Spleen (tissue), 11 donors: Measurements from ENCODE around the gene PSMC6. TPM values are rescaled to one million over a fixed set of nuclear protein-coding genes. Genes with fewer than 3 reads are reported as not detected.
A peak's percentile ranks its signal among the peaks of the same experiment; 100 is the strongest.

Experiments used
- DNase-seq: peaks from one replicate; pipeline ENCODE4 v3.0.0-alpha.2; 2020
- H3K27ac ChIP-seq, 8 donors: fragments of 200-600 bp; sonication (generic) in 7 of 8; 1 replicate in 4 of 8; 2 replicates in 4 of 8; pipeline versions ENCODE4 v1.5.0 to v1.8.0; 2016 to 2021; ENCODE audit warnings: inconsistent platforms in 4 of 8, mild to moderate bottlenecking in 4 of 8, moderate library complexity in 1 of 8
- H3K27me3 ChIP-seq, 7 donors: fragments of 200-600 bp; sonication (generic) in 6 of 7; replicated peaks in 1 of 7; 1 replicate in 4 of 7; 2 replicates in 3 of 7; pipeline versions ENCODE4 v1.5.0 to v1.8.0; 2016 to 2021; ENCODE audit warnings: inconsistent platforms in 3 of 7, mild to moderate bottlenecking in 1 of 7
- H3K36me3 ChIP-seq, 6 donors: fragments of 200-600 bp; sonication (generic) in 5 of 6; 1 replicate in 4 of 6; 2 replicates in 2 of 6; pipeline versions ENCODE4 v1.5.0 to v1.8.0; 2016 to 2021; ENCODE audit warnings: inconsistent platforms in 2 of 6
- H3K4me1 ChIP-seq, 6 donors: fragments of 200-600 bp; sonication (generic) in 5 of 6; 1 replicate in 3 of 6; 2 replicates in 3 of 6; pipeline versions ENCODE4 v1.5.0 to v1.8.0; 2016 to 2021; ENCODE audit warnings: inconsistent platforms in 3 of 6
- H3K4me3 ChIP-seq, 8 donors: fragments of 200-600 bp; sonication (generic) in 7 of 8; 1 replicate in 4 of 8; 2 replicates in 4 of 8; pipeline versions ENCODE4 v1.5.0 to v1.8.0; 2016 to 2021; ENCODE audit warnings: inconsistent platforms in 4 of 8, mild to moderate bottlenecking in 4 of 8, moderate library complexity in 2 of 8
- H3K9me3 ChIP-seq, 8 donors: fragments of 200-600 bp; sonication (generic) in 7 of 8; 1 replicate in 4 of 8; 2 replicates in 4 of 8; pipeline versions ENCODE4 v1.5.0 to v1.8.0; 2016 to 2021; ENCODE audit warnings: inconsistent platforms in 4 of 8
- POLR2A ChIP-seq, 3 donors: fragments of 450-650 bp; IDR thresholded peaks; one replicate each; pipeline ENCODE4 v1.5.1; 2017; ENCODE audit warnings: antibody characterized with exemption in 3 of 3, mild to moderate bottlenecking in 1 of 3
- POLR2AphosphoS5 ChIP-seq, 3 donors: sonication (generic); formaldehyde crosslinking; IDR thresholded peaks; one replicate each; pipeline ENCODE4 v1.5.1; 2017; ENCODE audit warnings: antibody characterized with exemption in 3 of 3
- WGBS, 5 donors: extraction: QIAGEN DNeasy Blood & Tissue Kit in 3 of 5; methylation state at CpG; one replicate each; pipeline versions ENCODE4 v1.1.5 to v1.1.7; 2013 to 2018; 5-methylcytosine and 5-hydroxymethylcytosine counted together
- intact Hi-C: fragments of 100-400 bp; cut with DNase I; formaldehyde crosslinking; loops from one replicate; pipeline ENCODE4 v1.15.0; 2023; ENCODE audit warnings: low total_unique reads
- polyA plus RNA-seq, 3 donors: library from polyadenylated mRNA; stranded (reverse); fragments of 200-250 nt; gene quantifications; one replicate each; pipeline ENCODE4 v1.2.1, GENCODE V29; 2013
- total RNA-seq, 7 donors: library from RNA; depleted of rRNA in 3 of 7; stranded (reverse); fragments of >200 nt in 3 of 7; fragmentation: NEBNext Ultra II Directional in 4 of 7; extraction: Animal tissue kit (Norgen Biotek cat#: 25700) in 4 of 7; gene quantifications; one replicate each; pipeline versions ENCODE4 v1.1.0 to v1.2.1, GENCODE V29; 2016 to 2021
- TF ChIP-seq, protein P1 (sequence below), 11 experiments: fragments of 200-600 bp in 7 of 11; fragments of 450-650 bp in 4 of 11; sonication (generic) in 4 of 11; IDR thresholded peaks in 8 of 11; conservative IDR thresholded peaks in 3 of 11; 1 replicate in 7 of 11; 2 replicates in 4 of 11; pipeline versions ENCODE4 v1.4.0 to v1.8.0; 2016 to 2021; ENCODE audit warnings: antibody characterized with exemption in 11 of 11, inconsistent platforms in 4 of 11, mild to moderate bottlenecking in 1 of 11
- donor health status: healthy with polysubstance abuse.
- donor health status: DM: no; HTN: no; CAD: no; lungs with moderate emphysema.
- donor health status: DM: no; HTN: no; CAD: no.
- donor health status: Bipolar disorder and iron deficiency.
- donor health status: healthy.
- donor health status: DM: no; HTN: no; CAD: no.
- donor health status: DM: yes; HTN: yes; CAD: no.

Gene PSMC6
- total and polyA plus RNA-seq, 10 donors, result 64.7 to 98.9 (median 82.4) TPM

DNA sequence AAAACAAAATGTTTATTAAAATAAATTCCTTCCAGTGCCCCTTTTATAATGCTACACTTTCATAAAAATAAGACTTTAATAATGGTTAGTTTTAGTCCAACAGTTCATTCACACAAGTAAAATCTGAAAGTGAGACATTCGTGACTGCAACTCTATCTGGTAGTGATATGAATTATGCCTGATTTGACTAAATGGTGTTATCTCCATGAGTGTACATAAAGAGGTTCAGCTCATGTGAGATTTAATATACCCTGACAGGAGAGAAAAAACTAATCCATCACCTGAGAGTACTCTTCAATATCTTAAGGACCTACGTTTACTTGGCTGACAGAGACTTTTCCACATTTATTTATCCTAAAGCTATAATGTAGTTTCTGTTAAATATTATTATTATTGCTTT, 45.7 kb upstream of the PSMC6 start:
- TF ChIP-seq, protein P1, sequence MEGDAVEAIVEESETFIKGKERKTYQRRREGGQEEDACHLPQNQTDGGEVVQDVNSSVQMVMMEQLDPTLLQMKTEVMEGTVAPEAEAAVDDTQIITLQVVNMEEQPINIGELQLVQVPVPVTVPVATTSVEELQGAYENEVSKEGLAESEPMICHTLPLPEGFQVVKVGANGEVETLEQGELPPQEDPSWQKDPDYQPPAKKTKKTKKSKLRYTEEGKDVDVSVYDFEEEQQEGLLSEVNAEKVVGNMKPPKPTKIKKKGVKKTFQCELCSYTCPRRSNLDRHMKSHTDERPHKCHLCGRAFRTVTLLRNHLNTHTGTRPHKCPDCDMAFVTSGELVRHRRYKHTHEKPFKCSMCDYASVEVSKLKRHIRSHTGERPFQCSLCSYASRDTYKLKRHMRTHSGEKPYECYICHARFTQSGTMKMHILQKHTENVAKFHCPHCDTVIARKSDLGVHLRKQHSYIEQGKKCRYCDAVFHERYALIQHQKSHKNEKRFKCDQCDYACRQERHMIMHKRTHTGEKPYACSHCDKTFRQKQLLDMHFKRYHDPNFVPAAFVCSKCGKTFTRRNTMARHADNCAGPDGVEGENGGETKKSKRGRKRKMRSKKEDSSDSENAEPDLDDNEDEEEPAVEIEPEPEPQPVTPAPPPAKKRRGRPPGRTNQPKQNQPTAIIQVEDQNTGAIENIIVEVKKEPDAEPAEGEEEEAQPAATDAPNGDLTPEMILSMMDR (IDR thresholded peaks at IDR 0.05 in 8 of 11, conservative IDR thresholded peaks at IDR 0.05 in 3 of 11), result no peak
- TF ChIP-seq POLR2A (IDR thresholded peaks at IDR 0.05) (no peak), POLR2AphosphoS5 (IDR thresholded peaks at IDR 0.05) (no peak)
- intact Hi-C loops, result no loop called here
- no peak for DNase-seq
- no peaks in the 10 kb centered on the region for H3K9me3 ChIP-seq
- no peaks in the 10 kb centered on the region for H3K4me1 ChIP-seq
- no peak overlapping the region for H3K27ac ChIP-seq
- H3K27me3 ChIP-seq, result no peaks in the 10 kb centered on the region
- H3K36me3 ChIP-seq, result peaks cover 5 to 93% (median 36%) of the 10 kb centered on the region in 6 donors
- no peak overlapping the region for H3K4me3 ChIP-seq
- WGBS, 5 donors, result 89 to 95% (median 91%) methylated on average over 2 of the region's 2 CpGs

DNA sequence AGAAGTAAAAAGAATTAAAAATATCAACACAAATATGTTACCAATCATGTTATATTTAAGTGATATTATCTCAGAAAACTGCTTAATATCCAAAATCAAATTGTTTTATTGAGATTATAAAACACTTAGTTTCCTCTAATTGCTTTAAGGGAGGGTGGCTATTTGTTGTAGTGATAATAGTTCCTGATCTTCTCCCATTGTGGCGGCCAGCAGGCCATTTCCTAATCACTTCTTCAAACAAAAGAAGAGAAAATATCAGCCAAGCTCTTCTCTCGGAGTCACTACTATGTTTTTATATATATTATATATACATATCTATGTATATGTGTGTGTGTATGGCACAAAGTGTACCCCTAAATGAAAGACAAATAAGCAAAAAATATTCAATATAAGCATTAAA, 43.1 kb upstream of the PSMC6 start:
- DNase-seq, result no peak
- 86 to 97% (median 95%) methylated on average over 2 of the region's 2 CpGs for WGBS, 5 donors
- Histone ChIP-seq H3K36me3 (peaks cover 4 to 93% (median 38%) of the 10 kb centered on the region in 6 donors), H3K4me1 (no peaks in the 10 kb centered on the region), H3K4me3 (no peak overlapping the region), H3K9me3 (no peaks in the 10 kb centered on the region), H3K27me3 (no peaks in the 10 kb centered on the region), H3K27ac (no peak overlapping the region)
- TF ChIP-seq, protein P1 (IDR thresholded peaks at IDR 0.05 in 8 of 11, conservative IDR thresholded peaks at IDR 0.05 in 3 of 11), result no peak
- intact Hi-C loops, result no loop called here

DNA sequence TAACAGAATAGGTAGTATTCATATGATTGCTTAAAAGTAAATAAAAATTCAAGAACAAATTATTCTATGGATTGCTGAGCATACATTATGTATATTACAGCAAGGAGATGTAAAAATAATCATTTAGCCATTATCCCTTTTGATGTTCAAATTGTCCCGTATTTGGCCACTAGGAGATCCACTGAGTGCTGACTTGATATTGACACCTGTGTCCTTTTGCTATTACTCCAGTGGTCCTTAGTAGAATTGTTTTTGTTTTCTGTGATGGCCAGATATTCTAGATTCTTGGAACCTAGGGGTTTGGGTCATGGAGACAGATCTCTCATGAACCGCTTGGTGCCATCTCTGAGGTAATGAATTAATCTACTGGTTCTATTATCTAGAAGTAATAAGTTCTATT, 28.4 kb upstream of the PSMC6 start:
- no peak for TF ChIP-seq POLR2AphosphoS5 (IDR thresholded peaks at IDR 0.05)
- TF ChIP-seq, protein P1 (IDR thresholded peaks at IDR 0.05 in 8 of 11, conservative IDR thresholded peaks at IDR 0.05 in 3 of 11), result peak in 2 of 11 experiments; percentile 17 to 24
- Histone ChIP-seq H3K4me1 (peaks cover 0 to under 1% (median 0%) of the 10 kb centered on the region in 6 donors), H3K27me3 (no peaks in the 10 kb centered on the region), H3K36me3 (peaks cover 0 to 85% (median 46%) of the 10 kb centered on the region in 6 donors), H3K4me3 (no peak overlapping the region), H3K9me3 (no peaks in the 10 kb centered on the region), H3K27ac (no peak overlapping the region)
- DNase-seq, result no peak
- intact Hi-C loops, result no loop called here
- WGBS, 5 donors, result 94 to 100% (median 95%) methylated on average over 2 of the region's 2 CpGs

DNA sequence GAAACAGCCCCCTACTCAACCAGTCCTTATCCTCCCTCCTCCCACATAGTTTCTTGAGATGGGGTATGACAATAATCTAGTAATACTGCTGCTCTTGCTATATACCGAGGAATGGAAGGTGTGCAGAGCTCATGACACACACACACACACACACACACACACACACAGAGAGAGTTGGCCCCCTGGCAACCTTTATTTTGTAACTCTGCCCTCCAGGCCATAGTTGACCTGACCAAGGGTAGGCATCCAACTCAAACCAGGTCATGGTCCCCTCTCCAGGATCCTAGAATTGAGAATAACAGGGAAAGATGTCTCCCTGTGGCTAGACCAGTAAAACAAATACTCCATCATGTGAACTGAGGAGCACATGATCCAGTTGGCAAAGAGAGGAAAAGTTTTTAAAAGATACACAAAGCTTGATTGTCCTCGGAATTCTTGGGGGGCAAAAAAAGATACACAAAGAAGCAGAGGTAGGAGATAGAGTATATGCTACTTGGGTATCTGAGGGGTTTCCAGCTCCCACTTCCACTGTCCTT, 22.9 kb upstream of the PSMC6 start:
- 95 to 98% (median 96%) methylated on average over 2 of the region's 2 CpGs for WGBS, 5 donors
- TF ChIP-seq, protein P1 (IDR thresholded peaks at IDR 0.05 in 8 of 11, conservative IDR thresholded peaks at IDR 0.05 in 3 of 11), result no peak
- TF ChIP-seq POLR2AphosphoS5 (IDR thresholded peaks at IDR 0.05) (no peak), POLR2A (IDR thresholded peaks at IDR 0.05) (no peak)
- intact Hi-C loops, result no loop called here

More for the DNA sequence above, 22.9 kb upstream of the PSMC6 start:
- no peak overlapping the region for H3K27ac ChIP-seq
- H3K36me3 ChIP-seq, result peaks cover 0 to 32% (median 15%) of the 10 kb centered on the region in 6 donors
- no peaks in the 10 kb centered on the region for H3K27me3 ChIP-seq
- no peaks in the 10 kb centered on the region for H3K9me3 ChIP-seq
- DNase-seq, result no peak
- H3K4me3 ChIP-seq, result no peak overlapping the region
- H3K4me1 ChIP-seq, result peaks cover 0 to 55% (median 4%) of the 10 kb centered on the region in 6 donors
